ENCODE results near the gene PPM1L. TPM values are rescaled to one million over a fixed set of nuclear protein-coding genes. Genes with fewer than 3 reads are reported as not detected.

The PPM1L gene
- total and polyA plus RNA-seq, 9 donors: 2.2 to 12.1 (median 10.2) TPM

DNA sequence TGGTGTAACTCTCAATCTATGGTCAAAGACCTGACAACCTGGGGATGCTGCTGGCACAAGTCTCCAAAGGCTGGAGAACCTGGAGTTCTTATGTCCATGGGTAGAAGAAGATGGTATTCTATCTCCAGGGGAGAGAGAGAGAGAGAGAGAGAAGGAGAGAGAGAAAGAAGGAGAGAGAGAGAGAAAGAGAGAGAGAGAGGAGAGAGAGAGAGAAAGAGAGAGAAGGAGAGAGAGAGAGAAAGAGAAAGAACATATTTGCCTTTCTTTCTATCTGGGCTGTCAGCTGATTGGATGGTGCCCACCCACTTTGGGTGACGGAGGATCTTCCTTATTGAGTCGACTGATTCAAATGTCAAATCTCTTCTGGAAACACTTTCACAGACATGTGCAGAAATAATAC lies 84.6 kb downstream of the PPM1L start:
- Histone ChIP-seq H3K9me3 (no peaks in the 10 kb centered on the region), H3K36me3 (no peaks in the 10 kb centered on the region), H3K27me3 (no peaks in the 10 kb centered on the region), H3K27ac (no peak overlapping the region), H3K4me3 (no peak overlapping the region), H3K4me1 (ENCODE audit: insufficient read depth) (no peaks in the 10 kb centered on the region)
- TF ChIP-seq EP300 (IDR thresholded peaks at IDR 0.05) (no peak), POLR2A (IDR thresholded peaks at IDR 0.05) (no peak)
- TF ChIP-seq, protein P1, sequence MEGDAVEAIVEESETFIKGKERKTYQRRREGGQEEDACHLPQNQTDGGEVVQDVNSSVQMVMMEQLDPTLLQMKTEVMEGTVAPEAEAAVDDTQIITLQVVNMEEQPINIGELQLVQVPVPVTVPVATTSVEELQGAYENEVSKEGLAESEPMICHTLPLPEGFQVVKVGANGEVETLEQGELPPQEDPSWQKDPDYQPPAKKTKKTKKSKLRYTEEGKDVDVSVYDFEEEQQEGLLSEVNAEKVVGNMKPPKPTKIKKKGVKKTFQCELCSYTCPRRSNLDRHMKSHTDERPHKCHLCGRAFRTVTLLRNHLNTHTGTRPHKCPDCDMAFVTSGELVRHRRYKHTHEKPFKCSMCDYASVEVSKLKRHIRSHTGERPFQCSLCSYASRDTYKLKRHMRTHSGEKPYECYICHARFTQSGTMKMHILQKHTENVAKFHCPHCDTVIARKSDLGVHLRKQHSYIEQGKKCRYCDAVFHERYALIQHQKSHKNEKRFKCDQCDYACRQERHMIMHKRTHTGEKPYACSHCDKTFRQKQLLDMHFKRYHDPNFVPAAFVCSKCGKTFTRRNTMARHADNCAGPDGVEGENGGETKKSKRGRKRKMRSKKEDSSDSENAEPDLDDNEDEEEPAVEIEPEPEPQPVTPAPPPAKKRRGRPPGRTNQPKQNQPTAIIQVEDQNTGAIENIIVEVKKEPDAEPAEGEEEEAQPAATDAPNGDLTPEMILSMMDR (IDR thresholded peaks at IDR 0.05): no peak
- WGBS, 3 donors: 81 to 85% (median 82%) methylated on average over 2 of the region's 2 CpGs
- DNase-seq: no peak
- intact Hi-C loops (cut with DNase I): no loop called here

DNA sequence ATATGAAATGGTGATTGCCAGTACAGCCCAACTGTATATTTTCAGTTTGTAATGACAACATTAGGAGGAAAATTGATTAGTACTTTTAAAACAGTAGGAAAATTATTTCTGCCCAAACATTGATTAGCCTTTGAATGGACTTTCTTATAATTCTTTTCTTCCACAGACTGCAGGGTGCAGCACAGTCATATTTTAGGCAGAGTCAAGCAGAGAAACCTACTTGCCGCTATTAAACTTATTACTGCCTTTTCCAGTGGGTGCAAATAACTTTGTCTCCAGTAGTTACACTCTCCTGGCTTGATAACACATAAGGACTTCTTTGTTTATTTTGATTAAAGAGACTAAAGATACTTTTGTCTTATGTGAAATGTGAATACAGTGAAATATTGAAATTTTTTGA lies 85.4 kb downstream of the PPM1L start:
- DNase-seq: no peak
- Histone ChIP-seq H3K36me3 (no peaks in the 10 kb centered on the region), H3K27ac (no peak overlapping the region), H3K9me3 (no peaks in the 10 kb centered on the region), H3K4me3 (no peak overlapping the region), H3K4me1 (ENCODE audit: insufficient read depth) (no peaks in the 10 kb centered on the region), H3K27me3 (no peaks in the 10 kb centered on the region)
- intact Hi-C loops (cut with DNase I): no loop called here
- TF ChIP-seq, protein P1 (IDR thresholded peaks at IDR 0.05): no peak
- TF ChIP-seq EP300 (IDR thresholded peaks at IDR 0.05) (no peak), POLR2A (IDR thresholded peaks at IDR 0.05) (no peak)
- WGBS, 3 donors: 69 to 76% (median 75%) methylated on average over 1 of the region's 1 CpG

DNA sequence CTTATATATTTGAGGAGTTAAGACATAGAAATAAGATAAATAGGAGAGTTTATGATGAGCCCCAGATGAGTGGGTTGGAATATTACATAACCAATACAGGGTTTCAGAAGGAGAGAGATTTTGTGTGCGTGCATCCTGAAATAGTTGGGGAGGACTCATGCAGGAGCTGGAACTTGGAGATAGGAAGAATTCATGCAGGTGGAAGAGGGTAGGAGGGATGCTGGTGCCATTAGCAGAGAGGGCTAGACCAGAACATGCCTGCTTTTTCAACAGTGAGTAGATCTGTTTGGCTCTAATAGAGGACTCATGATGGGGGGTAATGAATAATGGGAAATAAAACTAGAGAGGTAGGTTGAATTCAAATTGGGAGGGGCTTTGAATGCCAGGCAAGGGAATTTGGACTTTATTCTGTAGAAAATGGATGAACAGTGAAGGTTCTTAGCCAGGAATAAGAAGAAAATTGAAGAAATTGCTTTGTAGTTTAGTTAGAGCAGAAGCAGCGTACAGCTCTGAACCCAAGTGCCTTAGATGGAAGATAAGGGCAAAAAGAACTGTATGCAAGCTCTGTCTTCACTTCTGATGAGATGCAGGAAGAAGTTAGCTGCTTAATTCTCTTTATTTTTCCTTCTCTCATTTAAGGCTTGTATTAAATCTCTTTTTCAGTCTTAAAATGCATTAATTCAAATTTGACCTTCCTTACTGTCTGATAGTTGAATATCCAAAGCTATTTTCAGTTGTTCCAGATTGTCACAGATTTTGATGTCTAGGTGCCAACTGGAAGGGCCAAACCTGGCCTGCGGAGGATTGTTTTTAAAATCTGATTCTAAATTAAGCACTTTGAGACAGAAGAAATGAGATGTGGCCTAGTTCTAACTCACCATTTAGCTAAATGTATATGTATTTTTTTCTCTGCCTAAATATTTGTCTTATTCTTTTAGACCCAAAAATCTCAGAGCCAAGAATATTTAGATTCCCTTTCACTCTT lies 86.3 kb downstream of the PPM1L start:
- Histone ChIP-seq H3K4me3 (no peak overlapping the region), H3K9me3 (no peaks in the 10 kb centered on the region), H3K27me3 (no peaks in the 10 kb centered on the region), H3K36me3 (no peaks in the 10 kb centered on the region), H3K4me1 (ENCODE audit: insufficient read depth) (no peaks in the 10 kb centered on the region), H3K27ac (no peak overlapping the region)
- TF ChIP-seq POLR2A (IDR thresholded peaks at IDR 0.05) (no peak), EP300 (IDR thresholded peaks at IDR 0.05) (no peak)
- TF ChIP-seq, protein P1 (IDR thresholded peaks at IDR 0.05): no peak
- intact Hi-C loops (cut with DNase I): no loop called here
- DNase-seq: no peak
- WGBS, 3 donors: 70 to 84% (median 76%) methylated on average over 3 of the region's 3 CpGs

DNA sequence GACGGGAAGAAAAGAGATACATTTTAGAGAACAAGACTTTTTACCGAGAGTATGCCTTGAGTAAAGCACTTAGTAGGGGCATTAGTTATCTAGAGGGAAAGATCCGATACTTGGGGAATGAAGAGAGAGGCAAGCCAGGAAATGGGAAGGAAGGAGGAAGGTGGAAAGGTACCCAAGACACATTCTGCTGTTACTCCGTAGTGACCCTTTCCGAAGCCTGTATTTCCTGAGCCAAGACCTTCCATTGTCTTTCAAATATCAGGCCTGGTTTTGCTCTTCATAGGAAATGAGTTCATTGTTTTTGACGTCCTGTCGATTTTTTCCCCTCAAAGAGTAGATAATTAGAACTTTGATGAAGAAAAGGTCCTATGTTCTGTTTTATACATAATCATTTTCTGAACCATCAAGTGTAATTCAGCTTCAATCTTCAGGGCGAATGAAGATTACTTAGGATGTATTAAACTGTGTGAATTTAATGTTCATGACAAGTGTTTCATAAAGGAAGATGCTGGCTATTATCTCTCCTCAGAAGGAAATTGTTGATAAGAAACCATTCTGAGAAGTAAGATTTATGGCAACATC lies 95.7 kb downstream of the PPM1L start:
- Histone ChIP-seq H3K4me3 (no peak overlapping the region), H3K4me1 (ENCODE audit: insufficient read depth) (no peaks in the 10 kb centered on the region), H3K36me3 (no peaks in the 10 kb centered on the region), H3K9me3 (no peaks in the 10 kb centered on the region), H3K27me3 (no peaks in the 10 kb centered on the region), H3K27ac (no peak overlapping the region)
- no peak for DNase-seq
- 78 to 84% (median 83%) methylated on average over 8 of the region's 8 CpGs for WGBS, 3 donors
- intact Hi-C loops (cut with DNase I): no loop called here
- no peak for TF ChIP-seq EP300 (IDR thresholded peaks at IDR 0.05)

DNA sequence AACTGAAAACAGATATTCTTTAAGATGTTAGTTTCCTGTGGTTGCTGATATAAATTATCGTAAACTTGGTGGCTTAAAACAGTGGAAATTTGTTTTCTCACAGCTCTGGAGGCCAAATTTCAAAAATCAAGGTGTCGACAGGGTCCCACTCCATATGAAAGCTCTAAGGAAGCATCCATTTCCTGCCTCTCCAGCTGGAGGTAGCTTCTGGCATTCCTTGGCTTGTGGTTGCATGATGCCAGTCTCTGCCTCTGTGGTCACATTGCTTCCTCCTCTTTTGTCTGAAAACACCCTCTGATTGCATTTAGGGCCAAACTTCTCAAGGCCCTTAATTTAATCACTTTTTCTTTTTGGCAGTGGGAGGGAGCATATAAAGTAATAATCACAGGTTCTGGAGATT lies 96.8 kb downstream of the PPM1L start:
- H3K36me3 ChIP-seq: no peaks in the 10 kb centered on the region
- DNase-seq: no peak
- TF ChIP-seq EP300 (IDR thresholded peaks at IDR 0.05) (no peak), POLR2A (IDR thresholded peaks at IDR 0.05) (no peak)
- TF ChIP-seq, protein P1 (IDR thresholded peaks at IDR 0.05): no peak
- no peak overlapping the region for H3K4me3 ChIP-seq
- H3K9me3 ChIP-seq: no peaks in the 10 kb centered on the region
- 89 to 97% (median 91%) methylated on average over 2 of the region's 2 CpGs for WGBS, 3 donors
- intact Hi-C loops (cut with DNase I): no loop called here
- no peaks in the 10 kb centered on the region for H3K4me1 ChIP-seq (ENCODE audit: insufficient read depth)
- no peaks in the 10 kb centered on the region for H3K27me3 ChIP-seq
- H3K27ac ChIP-seq: no peak overlapping the region

Data from ovary (tissue), 9 donors.